Measurements from ENCODE around the gene RELCH.

Gene RELCH

GRCh38 chr18:62340996-62341395 lies 153.9 kb downstream of the RELCH start:
- H3K4me3 ChIP-seq (replicated peaks; ENCODE audit: low read depth, low read length) = no peak overlapping the region
- no peak for TF ChIP-seq CTCF (IDR thresholded peaks at IDR 0.05; ENCODE audit: insufficient read depth, low read length, poor library complexity, severe bottlenecking)
- DNase-seq (ENCODE audit: extremely low read depth, insufficient read length) = no peak
- H3K36me3 ChIP-seq (ENCODE audit: control insufficient read depth, insufficient read depth, low read length) = no peaks in the 10 kb centered on the region
- H3K27me3 ChIP-seq (replicated peaks; ENCODE audit: control insufficient read depth, insufficient read depth, low read length) = no peaks in the 10 kb centered on the region; the same call in 1 of the 2 replicates

GRCh38 chr18:62341473-62341872 lies 154.4 kb downstream of the RELCH start:
- DNase-seq (ENCODE audit: extremely low read depth, insufficient read length) = no peak
- TF ChIP-seq CTCF (IDR thresholded peaks at IDR 0.05; ENCODE audit: insufficient read depth, low read length, poor library complexity, severe bottlenecking) = no peak
- no peaks in the 10 kb centered on the region for H3K36me3 ChIP-seq (ENCODE audit: control insufficient read depth, insufficient read depth, low read length)
- no peak overlapping the region for H3K4me3 ChIP-seq (replicated peaks; ENCODE audit: low read depth, low read length)
- no peaks in the 10 kb centered on the region; the same call in 1 of the 2 replicates for H3K27me3 ChIP-seq (replicated peaks; ENCODE audit: control insufficient read depth, insufficient read depth, low read length)

- no peak for TF ChIP-seq CTCF (IDR thresholded peaks at IDR 0.05; ENCODE audit: insufficient read depth, low read length, poor library complexity, severe bottlenecking)
- no peaks in the 10 kb centered on the region; the same call in 1 of the 2 replicates for H3K27me3 ChIP-seq (replicated peaks; ENCODE audit: control insufficient read depth, insufficient read depth, low read length)
- no peaks in the 10 kb centered on the region for H3K36me3 ChIP-seq (ENCODE audit: control insufficient read depth, insufficient read depth, low read length)
- no peak overlapping the region for H3K4me3 ChIP-seq (replicated peaks; ENCODE audit: low read depth, low read length)
- no peak for DNase-seq (ENCODE audit: extremely low read depth, insufficient read length)
These were observed 155.8 kb downstream of the RELCH start for GRCh38 chr18:62342884-62343283.

GRCh38 chr18:62343316-62343715 lies 156.3 kb downstream of the RELCH start:
- Histone ChIP-seq H3K4me3 (replicated peaks; ENCODE audit: low read depth, low read length) (no peak overlapping the region), H3K27me3 (replicated peaks; ENCODE audit: control insufficient read depth, insufficient read depth, low read length) (no peaks in the 10 kb centered on the region; the same call in 1 of the 2 replicates), H3K36me3 (ENCODE audit: control insufficient read depth, insufficient read depth, low read length) (no peaks in the 10 kb centered on the region)
- TF ChIP-seq CTCF (IDR thresholded peaks at IDR 0.05; ENCODE audit: insufficient read depth, low read length, poor library complexity, severe bottlenecking) = no peak
- DNase-seq (ENCODE audit: extremely low read depth, insufficient read length) = no peak

- TF ChIP-seq CTCF (IDR thresholded peaks at IDR 0.05; ENCODE audit: insufficient read depth, low read length, poor library complexity, severe bottlenecking) = no peak
- H3K4me3 ChIP-seq (replicated peaks; ENCODE audit: low read depth, low read length) = no peak overlapping the region
- no peaks in the 10 kb centered on the region for H3K27me3 ChIP-seq (replicated peaks; ENCODE audit: control insufficient read depth, insufficient read depth, low read length)
These were observed 158.9 kb downstream of the RELCH start for GRCh38 chr18:62345909-62346308.

More at GRCh38 chr18:62345909-62346308, 158.9 kb downstream of the RELCH start:
- no peaks in the 10 kb centered on the region for H3K36me3 ChIP-seq (ENCODE audit: control insufficient read depth, insufficient read depth, low read length)
- DNase-seq (ENCODE audit: extremely low read depth, insufficient read length) = no peak
